ENCODE data around the gene FUNDC2. TPM values are rescaled to one million over a fixed set of nuclear protein-coding genes. Genes with fewer than 3 reads are reported as not detected.

Gene FUNDC2
- total and polyA plus RNA-seq, 10 of the 15 experiments (the other 5 are each of a cell fraction or from before 2014, with no cell fraction given) = 70.5 to 353 (median 165) TPM

- TF ChIP-seq MYB (IDR thresholded peaks at IDR 0.05; ENCODE audit: borderline replicate concordance, low read depth, low read length) (no peak), RAD51 (IDR thresholded peaks at IDR 0.05) (peak; percentile 64; the same call in 1 of the 2 replicates), USF2 (IDR thresholded peaks at IDR 0.05; ENCODE audit: borderline replicate concordance, low read depth, low read length) (peak; percentile 23), NRF1 (conservative IDR thresholded peaks at IDR 0.05; ENCODE audit: low read depth, low read length) (peak; percentile 26; the same call in 1 of the 2 replicates), NBN (IDR thresholded peaks at IDR 0.05) (peak; percentile 55; the same call in 1 of the 2 replicates), ZNF207 (IDR thresholded peaks at IDR 0.05; ENCODE audit: borderline replicate concordance) (peak; percentile 72; the same call in 1 of the 2 replicates), ZNF24 (IDR thresholded peaks at IDR 0.05) (no peak), PML (IDR thresholded peaks at IDR 0.05; ENCODE audit: low read length) (peak; percentile 59; the same call in 1 of the 2 replicates), MEF2B (IDR thresholded peaks at IDR 0.05; ENCODE audit: partially characterized antibody, poor library complexity, severe bottlenecking) (peak; percentile 83), CREM (IDR thresholded peaks at IDR 0.05; ENCODE audit: low read depth) (peak; percentile 82; the same call in 1 of the 2 replicates), YY1 (IDR thresholded peaks at IDR 0.05; ENCODE audit: low read depth, low read length) (peak; percentile 89), ESRRA (IDR thresholded peaks at IDR 0.05; ENCODE audit: low read length) (peak; percentile 71; the same call in 1 of the 2 replicates), HCFC1 (IDR thresholded peaks at IDR 0.05; ENCODE audit: low read length) (peak; percentile 60), KLF5 (IDR thresholded peaks at IDR 0.05; ENCODE audit: partially characterized antibody) (peak; percentile 76), E2F8 (IDR thresholded peaks at IDR 0.05; ENCODE audit: low read depth, partially characterized antibody) (no peak), MYC (IDR thresholded peaks at IDR 0.05; ENCODE audit: insufficient read depth, insufficient read length, insufficient replicate concordance, low read length, severe bottlenecking) (no peak), NKRF (conservative IDR thresholded peaks at IDR 0.05) (peak; percentile 62)
- TF ChIP-seq, protein P1, sequence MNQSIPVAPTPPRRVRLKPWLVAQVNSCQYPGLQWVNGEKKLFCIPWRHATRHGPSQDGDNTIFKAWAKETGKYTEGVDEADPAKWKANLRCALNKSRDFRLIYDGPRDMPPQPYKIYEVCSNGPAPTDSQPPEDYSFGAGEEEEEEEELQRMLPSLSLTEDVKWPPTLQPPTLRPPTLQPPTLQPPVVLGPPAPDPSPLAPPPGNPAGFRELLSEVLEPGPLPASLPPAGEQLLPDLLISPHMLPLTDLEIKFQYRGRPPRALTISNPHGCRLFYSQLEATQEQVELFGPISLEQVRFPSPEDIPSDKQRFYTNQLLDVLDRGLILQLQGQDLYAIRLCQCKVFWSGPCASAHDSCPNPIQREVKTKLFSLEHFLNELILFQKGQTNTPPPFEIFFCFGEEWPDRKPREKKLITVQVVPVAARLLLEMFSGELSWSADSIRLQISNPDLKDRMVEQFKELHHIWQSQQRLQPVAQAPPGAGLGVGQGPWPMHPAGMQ (IDR thresholded peaks at IDR 0.05; ENCODE audit: borderline replicate concordance) = no peak
Measured at GRCh38 chrX:155026727-155027508, at the start of gene FUNDC2 (continued).
